SIG-M5 treated with dmso at 0.1 percent for 504 hours (cell line): ENCODE measurements around the gene MARCO.
A peak's percentile ranks its signal among the peaks of the same experiment; 100 is the strongest.

Source experiments
- DNase-seq: peaks from one replicate; lab custom pipeline; 2025; ENCODE audit not compliant: unreplicated experiment; lab: John Stamatoyannopoulos, UW

Gene MARCO

DNA sequence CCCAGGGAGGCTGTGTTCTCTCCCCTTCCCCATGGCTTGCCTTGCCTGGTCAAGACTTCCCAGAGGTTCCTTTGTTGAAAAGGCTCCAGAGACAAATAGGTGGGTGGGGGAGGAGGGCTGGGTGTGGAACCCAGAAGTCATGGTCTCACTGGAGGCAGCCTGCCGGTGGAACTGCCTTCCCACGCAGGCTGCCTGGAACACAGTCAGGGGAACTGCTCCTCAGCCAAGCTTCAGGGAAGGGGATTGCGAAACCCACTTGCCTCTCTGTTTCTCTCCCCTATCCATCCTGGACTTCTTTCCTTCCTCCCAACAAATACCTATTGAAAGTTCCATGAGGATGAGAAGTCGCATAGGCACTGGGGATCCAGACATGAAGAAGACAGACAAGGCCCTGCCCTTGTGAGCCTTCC, 31.6 kb downstream of the MARCO start:
- peak; percentile 43 for DNase-seq

DNA sequence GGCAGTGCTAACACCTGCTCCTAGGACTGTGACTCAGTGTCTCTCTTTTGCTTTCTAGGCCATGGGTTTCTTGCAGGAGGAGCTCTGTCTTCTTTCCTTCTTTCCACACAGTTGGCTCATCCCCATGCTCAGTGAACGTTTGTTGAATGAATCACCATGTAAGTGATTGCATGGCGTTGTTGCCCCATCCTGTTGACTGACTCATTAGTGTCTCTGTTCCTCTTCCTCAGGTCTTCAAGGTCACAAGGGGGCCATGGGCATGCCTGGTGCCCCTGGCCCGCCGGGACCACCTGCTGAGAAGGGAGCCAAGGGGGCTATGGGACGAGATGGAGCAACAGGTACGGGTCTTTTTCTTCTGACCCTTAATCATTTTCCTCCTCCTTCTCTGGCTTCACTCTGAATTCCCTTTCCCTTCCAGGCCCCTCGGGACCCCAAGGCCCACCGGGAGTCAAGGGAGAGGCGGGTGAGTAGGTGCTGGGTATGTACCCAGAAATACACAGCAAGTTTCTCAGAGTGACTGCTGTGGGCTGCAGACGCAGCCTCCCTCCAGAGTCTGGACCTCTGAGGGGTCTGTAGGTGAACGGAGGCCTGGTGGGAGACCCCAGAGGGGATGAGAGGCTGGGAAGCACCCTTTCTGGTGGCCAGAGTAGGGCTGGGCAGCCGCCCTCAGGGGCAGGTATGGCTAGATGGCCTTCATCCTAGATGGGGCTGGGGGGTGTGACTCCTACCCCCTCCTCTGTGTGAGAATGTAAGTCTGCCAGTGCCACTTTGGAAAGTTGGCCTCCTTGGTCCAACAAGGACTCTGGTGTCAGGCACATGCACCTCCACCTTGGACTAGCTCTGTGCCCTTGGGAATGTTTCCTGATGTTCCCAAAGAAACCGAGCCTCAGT, 32.4 kb downstream of the MARCO start:
- DNase-seq, result peak; percentile 96

DNA sequence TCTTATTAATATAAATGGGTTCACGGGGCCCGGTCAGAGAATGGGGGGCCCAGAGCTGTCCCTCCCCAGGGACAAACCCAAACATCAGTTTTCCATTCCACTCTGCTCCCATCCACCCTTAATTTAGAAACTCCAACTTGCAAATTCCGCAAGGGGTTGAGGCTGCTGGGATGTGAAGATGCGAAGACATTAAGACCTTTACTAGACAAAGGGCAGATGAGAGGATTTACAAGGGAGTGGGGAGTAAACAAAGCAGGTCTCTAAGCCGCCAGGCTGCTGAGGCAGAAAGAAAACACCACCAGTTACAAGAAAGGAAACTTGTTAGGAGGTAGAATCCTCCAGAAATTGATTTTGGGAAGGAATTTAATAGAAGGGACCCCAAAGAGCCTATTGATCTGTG, 33.1 kb downstream of the MARCO start:
- no peak for DNase-seq

DNA sequence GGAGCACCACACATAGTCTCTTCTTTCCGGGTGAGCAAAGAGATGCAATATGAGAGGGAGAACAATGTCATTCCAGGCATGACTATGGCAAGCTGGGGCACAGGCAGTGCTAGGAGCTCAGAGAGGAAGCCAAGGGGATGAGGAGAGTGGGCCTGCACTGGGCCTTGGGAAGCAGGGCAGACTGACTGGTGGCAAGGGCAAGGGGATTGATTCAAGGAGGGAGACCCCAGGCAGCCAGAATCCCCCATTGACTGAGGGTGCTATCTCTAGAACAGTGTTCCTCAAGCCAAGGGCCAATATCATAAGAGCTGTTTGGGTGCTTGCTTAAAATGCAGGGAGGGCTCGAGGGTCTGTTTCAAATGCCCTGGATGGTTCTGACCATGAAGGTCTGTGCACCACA, 36.1 kb downstream of the MARCO start:
- DNase-seq, result no peak

DNA sequence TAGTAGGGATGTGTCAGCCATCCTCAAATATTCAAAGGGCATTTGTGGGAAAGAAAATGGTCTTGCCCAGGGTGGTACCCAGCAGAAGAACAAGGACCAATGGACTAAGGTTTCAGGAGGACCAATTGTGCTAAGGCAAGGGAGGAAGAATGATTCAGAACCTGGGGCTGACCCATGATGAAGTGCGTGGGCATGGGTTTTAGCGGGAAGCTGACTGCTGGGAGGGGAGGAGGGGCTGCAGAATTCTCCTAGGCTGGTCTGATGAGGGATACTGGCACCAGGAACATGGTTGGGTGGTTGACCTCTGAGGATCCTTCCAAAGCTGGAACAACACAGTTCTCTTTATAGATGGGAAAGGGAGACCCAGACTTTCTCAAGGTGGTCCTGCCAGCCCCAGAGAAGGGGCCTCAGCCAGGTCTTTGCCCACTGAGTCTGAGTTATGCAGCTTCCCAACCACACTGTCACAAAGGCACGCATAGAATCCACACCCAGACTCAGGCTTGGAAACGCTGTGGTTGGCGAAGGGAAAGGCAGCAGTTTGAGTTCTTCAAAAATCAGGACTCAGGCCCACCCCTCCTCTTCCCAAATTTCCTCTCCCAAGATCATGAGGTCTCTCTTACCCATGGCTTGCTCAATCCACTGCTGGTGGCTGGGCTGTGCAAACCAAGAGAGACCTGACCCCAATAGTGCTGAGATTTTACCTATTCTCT, 37.3 kb downstream of the MARCO start:
- DNase-seq, result no peak

DNA sequence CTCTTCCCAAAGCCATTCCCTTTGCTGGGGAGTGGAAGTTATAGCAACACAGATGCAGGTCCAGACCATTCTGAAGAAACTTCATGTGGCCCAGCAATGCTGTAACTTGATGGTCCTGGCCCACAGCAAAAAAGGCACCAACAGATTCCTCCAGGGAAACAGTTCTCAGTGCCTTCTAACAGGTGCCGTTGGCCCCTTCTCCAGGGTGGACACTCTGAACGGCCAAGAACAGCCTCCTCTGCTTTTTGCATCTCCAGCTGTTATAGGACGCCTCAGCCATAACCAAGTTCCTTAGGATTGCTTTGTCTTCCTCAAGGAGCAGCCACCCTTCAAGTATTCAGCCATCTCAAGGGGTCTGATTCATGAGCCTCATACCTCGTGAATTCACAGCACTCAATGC, 38.0 kb downstream of the MARCO start:
- DNase-seq, result no peak

DNA sequence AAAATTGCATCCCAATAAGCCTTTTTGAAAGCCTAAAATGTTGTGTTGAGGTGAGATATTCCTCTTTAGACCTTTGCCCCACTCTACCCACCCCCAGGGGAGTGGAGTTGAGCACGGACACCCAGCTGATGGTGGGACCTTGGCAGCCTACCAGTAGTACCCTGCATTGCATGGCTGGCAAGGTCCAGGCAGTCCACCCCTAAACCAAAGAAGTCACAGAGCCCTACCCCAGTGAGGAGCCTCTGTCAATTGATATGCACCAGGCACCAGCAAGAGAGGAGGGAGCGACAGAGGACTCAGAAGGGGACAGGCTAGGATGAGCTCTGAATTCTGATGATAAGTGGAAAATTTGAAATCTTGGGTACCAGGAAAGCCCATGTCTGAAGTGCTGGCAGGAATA, 38.6 kb downstream of the MARCO start:
- DNase-seq, result no peak

DNA sequence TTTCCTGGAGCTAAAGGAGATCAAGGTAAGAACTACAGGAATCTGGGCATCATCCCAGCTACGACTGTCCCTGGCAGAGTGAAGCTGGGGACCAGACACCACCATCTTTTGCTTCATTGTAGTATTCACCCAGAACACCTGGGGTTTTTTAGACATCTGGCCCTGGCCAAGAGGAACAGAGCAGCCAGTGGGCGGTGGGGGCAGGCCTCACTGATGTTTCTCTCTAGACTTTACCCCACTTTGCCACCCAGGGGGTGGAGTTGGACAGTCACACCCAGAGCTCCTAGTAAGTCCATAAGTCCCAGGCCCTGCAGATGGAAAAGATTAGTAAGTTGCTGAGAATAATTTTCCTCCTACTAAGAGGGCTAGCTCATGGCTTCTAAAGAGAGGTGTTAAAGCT, 39.6 kb downstream of the MARCO start:
- DNase-seq, result no peak

DNA sequence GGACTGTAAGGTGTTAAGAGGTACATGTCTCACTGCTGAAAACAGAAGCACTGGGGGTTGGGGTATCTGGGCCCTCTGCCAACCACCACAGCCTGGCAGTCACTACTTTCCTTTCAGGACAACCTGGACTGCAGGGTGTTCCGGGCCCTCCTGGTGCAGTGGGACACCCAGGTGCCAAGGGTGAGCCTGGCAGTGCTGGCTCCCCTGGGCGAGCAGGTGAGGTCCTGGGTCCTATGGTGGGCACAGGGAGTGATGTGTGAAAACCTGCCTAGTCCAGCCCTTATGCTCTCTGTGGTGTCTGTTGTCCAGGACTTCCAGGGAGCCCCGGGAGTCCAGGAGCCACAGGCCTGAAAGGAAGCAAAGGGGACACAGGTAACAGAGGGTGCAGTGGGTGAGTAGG, 40.0 kb downstream of the MARCO start:
- no peak for DNase-seq

DNA sequence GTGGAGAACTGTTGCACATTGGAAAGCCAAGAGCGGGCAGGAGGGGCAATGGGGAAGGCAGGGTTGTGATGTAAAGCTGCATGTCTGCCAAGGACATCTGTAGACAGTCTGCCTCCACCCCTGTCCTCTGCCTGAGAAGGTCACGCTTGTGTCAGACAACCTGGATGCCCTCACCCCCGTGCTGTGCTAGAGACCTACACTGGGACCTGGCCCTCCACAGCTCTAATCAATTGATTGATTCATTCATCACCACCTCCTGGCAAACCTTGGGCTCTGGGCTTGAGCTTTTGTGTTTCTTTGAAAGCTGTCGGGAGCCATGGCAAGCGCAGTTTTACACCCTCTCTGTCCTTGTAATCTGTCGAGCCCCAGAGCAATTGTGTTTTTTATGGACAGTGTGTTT, 41.1 kb downstream of the MARCO start:
- no peak for DNase-seq

DNA sequence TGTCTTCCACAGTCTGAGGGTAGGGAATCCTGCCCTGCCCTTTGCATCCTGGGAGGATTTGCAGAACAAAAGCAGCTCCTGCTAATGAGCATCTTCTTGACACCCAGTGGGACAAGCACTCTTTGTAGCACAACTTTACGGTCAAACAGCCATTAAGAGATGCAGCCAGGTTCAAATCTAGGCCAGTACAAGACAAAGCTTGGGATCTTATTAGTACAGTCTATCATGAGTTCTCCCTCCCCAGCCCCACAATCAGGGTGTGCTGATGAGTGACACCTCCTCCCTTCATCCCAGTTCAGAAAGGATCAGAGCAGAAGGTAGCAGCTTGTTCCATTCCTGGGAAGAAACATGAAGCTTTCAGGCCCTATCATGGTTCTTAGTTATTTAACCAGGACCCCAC, 41.9 kb downstream of the MARCO start:
- no peak for DNase-seq

DNA sequence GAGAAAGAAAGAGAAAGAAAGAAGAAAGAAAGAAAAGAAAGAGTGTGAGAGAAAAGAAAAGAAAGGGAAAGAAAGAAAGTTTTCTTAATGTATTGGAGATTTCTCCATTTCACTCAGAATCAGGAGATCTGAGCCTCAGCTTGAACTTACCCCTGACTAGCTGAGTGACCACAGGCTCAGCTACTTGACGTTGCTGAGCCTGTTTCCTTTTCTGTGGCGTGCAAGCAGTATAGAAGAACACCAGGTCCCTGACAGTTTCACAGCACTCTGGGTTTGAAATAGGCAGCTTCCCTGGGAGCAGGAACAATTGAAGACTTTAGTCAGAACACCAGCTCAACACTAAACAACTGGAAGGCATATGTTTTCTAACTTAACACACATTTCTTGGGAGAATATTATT, 44.7 kb downstream of the MARCO start:
- DNase-seq, result peak; percentile 20

DNA sequence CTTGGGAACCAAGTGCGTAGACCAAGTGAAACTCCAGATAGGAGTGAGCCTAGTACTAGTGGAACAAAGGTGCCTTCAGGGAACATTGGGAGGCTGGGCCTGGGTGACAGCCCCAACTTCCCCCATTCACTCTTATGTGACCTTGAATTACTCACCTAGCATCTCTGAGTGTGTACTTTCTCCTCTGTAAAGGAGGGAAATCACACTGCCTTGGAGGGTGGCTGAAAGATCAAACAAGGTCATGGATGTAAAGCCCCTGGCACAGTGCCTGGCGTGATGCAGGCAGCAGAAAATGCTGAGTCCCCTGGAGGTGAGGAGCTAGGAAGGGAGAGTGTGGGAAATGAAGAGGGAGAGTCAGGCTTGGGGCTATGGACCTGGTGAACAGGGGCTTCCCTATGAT, 45.9 kb downstream of the MARCO start:
- DNase-seq, result no peak

DNA sequence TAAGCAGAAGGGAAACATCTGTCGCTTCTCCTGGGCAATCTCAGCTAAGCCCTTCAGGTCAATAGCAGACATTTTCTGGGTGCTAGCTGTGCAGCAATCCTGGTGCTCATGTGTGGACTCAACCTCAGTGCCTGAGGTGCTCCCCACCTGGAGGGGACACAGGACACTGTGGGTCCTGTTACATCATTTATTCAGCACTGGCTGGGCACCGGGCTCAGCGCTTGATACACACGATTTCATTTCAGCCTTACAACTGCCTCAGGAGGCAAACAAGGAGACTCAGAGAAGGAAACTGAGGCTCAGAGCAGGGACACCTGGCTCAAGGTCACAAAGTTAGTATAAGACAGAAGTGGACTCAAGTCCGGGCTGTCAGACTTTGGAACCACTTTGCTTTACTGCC, 46.7 kb downstream of the MARCO start:
- no peak for DNase-seq

DNA sequence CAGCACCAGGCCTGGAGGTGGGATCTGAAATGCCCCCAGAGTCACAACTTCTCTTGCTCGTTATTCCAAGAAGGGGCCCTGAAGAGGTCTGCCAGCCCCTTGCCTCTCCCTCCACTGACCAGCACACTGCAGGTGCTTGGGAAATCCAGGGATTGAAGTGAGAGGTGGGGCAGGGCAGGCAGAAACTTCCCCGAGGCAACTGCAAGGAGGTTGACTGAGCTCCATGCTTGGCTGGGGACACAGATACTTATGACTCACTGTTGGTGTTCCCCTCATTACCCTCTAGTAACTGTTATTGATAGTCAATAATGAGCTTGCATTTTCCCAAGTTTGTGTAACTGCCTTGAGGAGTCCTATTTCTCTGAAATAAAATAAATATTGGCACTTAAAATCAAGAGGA, 47.5 kb downstream of the MARCO start:
- no peak for DNase-seq

DNA sequence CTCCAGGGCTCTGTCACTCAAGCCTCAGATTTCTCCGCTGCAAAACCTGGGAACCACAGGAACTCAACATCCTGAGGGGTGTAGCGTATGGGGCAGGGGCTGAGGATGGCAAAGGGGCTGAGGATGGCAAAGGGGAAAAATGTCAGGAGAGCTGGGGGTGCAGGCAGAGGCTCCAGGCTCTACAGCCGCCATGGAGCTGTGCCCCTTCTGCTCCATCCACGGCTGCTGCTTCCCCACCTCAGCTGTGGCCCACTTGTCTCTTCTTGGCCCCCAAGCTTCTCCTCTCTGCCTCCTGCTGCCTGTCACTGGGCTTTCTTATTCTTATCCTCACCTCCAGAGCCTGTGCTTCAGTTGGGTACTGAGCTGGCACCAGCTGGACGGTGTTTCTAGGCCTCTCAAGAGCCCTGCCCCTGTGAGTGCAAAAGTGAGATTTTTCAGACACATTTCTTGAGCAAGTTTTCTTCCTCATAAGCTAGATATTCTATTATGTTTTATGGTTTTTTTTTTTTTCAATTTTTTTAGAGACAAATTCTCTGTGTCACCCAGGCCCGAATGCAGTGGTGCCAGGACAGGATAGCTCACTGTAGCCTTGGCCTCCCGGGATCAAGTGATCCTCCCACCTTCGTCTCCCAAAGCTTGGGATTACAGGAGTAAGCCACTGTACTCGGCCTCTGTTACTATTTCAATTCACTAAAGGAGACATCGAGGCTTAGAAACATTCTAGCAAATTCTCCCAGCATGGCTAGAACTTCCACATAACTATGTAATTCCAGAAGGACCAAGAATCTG, 49.0 kb downstream of the MARCO start:
- no peak for DNase-seq

DNA sequence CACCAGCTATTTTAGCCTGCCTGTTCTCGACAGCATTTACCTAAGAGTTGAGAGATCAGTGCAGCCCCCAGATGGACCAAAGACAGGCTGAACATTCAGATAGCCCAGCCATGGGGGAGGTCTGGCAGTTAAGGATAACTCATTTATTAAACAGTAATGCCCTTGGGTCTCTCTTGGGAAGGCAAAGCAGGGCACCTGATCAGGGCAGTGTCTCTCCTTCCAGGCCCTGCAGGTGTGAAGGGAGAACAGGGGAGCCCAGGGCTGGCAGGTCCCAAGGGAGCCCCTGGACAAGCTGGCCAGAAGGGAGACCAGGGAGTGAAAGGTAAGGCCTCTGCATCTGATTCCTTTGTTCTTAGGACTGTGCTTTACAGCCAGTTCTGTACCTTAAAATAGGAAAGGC, 49.6 kb downstream of the MARCO start:
- no peak for DNase-seq

DNA sequence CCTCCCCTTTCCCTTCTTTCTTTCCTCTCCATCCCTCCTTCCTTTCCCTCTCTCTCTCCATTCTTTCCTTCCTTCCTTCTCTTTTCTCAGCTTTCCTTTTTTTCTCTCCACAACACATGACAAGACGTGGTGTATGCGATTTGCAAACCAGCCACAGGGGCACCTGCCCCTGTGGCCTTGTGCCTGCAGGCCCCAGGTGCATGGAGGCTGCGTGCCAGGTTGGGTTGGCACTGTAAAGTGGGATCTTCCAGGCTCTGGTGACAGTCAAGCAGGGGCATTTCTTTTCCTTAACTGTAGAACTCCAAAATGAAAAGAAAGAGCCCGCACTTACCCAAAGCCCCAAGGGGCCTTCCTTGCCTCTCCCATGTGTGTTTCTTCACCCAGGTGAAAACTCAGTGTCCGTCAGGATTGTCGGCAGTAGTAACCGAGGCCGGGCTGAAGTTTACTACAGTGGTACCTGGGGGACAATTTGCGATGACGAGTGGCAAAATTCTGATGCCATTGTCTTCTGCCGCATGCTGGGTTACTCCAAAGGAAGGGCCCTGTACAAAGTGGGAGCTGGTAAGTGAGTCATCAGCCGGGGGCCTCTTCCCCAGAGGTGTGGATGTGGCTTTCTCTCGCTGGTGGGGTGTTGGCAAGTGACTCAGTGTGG, 50.9 kb downstream of the MARCO start:
- DNase-seq, result peak; percentile 80

DNA sequence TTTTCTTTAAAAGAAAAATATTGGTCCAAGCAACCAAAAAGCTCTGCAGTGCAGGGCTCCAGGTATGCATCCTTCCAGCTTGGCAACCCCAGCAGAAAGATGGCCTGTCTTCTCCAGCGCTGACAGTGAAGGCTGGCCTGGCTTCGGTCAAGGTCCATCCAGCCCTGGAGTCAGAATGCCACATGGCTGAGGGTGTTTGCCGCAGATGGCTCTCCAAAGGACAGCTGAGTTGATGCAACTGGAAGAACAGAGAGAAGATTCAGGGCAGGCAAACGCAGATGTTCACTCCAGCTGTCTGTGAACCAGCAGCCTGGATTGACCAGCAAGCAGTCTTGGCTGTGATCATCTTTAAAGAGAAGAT, 51.4 kb downstream of the MARCO start:
- no peak for DNase-seq

DNA sequence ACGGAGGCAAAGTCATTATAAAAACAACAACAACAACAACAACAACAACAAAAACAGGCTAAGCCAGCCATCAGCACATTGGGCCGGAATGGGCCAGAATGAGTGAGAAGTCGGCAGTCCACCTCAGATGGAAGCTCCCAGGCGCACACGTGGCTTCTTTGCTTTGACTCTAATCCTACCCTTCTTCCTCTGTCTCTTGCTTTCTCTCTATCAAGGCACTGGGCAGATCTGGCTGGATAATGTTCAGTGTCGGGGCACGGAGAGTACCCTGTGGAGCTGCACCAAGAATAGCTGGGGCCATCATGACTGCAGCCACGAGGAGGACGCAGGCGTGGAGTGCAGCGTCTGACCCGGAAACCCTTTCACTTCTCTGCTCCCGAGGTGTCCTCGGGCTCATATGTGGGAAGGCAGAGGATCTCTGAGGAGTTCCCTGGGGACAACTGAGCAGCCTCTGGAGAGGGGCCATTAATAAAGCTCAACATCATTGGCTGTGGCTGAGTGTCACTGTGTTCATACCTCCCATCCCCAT, 52.2 kb downstream of the MARCO start:
- no peak for DNase-seq

DNA sequence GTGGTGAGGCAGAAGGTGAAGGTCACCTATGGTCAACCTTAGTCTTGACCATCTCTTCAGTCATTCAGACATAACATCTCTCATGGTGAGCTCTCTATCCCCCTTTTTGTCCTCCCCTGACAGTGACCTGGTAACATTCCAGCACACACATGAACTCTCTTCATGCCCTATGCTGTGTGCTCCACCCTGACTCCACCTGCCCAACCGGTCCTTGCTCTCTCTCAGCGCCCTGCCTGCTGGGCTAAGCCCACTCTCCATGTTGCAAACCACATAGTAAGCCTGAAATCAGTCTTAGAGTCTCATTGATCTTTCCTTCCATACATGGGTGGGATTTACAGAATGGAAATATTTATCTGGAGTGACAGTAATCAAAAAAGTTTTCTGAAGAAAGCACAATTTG, 52.8 kb downstream of the MARCO start:
- no peak for DNase-seq
